GM06990 (cell line): ENCODE measurements around the gene PNPLA8.

ENCODE experiments used
- DNase-seq: peaks from one replicate; pipeline ENCODE4 v3.0.0-alpha.2; 2011; ENCODE audit not compliant: insufficient read length; ENCODE audit errors: extremely low read depth
- H3K27me3 ChIP-seq: replicated peaks from 2 replicates; pipeline ENCODE4 v1.6.0; 2011; ENCODE audit warnings: low read length; ENCODE audit not compliant: control insufficient read depth, insufficient read depth
- H3K36me3 ChIP-seq: 2 replicates; pipeline ENCODE4 v1.5.1; 2011; ENCODE audit warnings: low read length; ENCODE audit not compliant: control insufficient read depth, insufficient read depth
- H3K4me3 ChIP-seq: replicated peaks from 2 replicates; pipeline ENCODE4 v1.5.1; 2011; ENCODE audit warnings: low read depth, mild to moderate bottlenecking, control low read depth, low read length
- TF ChIP-seq, protein P1 (sequence below): IDR thresholded peaks from 2 replicates; pipeline ENCODE4 v1.5.1; 2011; ENCODE audit warnings: low read length, control low read depth, mild to moderate bottlenecking, inconsistent platforms; ENCODE audit not compliant: insufficient read depth, poor library complexity, severe bottlenecking

PNPLA8 gene

GRCh38 chr7:108535257-108535656 lies 9.3 kb upstream of the PNPLA8 start:
- no peak for DNase-seq
- no peaks in the 10 kb centered on the region for H3K27me3 ChIP-seq
- no peak overlapping the region for H3K4me3 ChIP-seq
- H3K36me3 ChIP-seq = no peaks in the 10 kb centered on the region
- TF ChIP-seq, protein P1, sequence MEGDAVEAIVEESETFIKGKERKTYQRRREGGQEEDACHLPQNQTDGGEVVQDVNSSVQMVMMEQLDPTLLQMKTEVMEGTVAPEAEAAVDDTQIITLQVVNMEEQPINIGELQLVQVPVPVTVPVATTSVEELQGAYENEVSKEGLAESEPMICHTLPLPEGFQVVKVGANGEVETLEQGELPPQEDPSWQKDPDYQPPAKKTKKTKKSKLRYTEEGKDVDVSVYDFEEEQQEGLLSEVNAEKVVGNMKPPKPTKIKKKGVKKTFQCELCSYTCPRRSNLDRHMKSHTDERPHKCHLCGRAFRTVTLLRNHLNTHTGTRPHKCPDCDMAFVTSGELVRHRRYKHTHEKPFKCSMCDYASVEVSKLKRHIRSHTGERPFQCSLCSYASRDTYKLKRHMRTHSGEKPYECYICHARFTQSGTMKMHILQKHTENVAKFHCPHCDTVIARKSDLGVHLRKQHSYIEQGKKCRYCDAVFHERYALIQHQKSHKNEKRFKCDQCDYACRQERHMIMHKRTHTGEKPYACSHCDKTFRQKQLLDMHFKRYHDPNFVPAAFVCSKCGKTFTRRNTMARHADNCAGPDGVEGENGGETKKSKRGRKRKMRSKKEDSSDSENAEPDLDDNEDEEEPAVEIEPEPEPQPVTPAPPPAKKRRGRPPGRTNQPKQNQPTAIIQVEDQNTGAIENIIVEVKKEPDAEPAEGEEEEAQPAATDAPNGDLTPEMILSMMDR = no peak

- Histone ChIP-seq H3K36me3 (no peaks in the 10 kb centered on the region), H3K27me3 (no peaks in the 10 kb centered on the region), H3K4me3 (no peak overlapping the region)
- TF ChIP-seq, protein P1 = no peak
- DNase-seq = no peak
Observed at GRCh38 chr7:108533712-108534111, 7.8 kb upstream of the PNPLA8 start.

DNA sequence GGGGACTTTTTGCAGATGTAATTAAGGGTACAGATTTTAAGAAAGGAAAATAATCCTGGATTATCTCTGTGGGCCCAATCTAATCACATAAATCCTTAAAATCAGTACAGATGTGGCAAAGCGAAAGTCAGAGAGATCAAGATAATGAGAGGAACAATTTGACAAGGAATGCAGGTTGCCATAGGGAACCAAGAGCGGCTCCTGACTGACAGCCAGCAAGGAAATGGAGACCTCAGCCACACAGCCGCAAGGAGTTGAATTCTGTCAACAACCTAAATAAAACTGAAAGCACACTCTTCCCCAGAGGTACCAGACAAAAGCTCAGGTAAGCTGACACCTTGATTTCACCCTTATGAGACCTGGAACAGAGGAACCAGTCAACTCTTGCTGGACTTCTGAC lies 3.4 kb upstream of the PNPLA8 start:
- no peaks in the 10 kb centered on the region for H3K36me3 ChIP-seq
- H3K27me3 ChIP-seq = no peaks in the 10 kb centered on the region
- H3K4me3 ChIP-seq = no peak overlapping the region
- TF ChIP-seq, protein P1 = no peak
- DNase-seq = no peak

DNA sequence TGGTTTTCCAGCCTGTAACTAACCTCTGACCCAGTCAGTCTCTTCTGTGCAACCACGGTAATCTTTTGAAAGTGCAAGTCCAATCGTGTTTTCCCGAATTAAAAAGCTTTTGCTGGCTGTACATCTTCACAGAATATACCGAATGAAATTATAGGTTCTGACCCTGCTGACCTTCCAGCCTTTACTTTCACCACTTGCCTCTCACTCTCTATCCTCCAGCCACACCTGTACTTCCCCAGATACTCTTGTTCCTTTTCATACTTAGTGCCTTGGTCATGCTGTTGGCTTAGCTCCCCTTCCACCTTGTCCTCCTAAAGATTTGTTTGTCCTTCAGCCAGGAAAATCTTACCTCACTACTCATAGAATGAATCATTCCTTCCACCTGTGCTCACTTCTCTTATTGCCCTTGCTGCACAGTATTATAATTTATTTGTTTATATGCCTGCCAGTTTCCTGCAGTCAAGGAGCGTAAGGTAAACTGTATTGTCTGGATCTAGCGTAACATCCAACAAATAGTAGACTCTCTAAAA lies 2.3 kb upstream of the PNPLA8 start:
- TF ChIP-seq, protein P1 = no peak

DNA sequence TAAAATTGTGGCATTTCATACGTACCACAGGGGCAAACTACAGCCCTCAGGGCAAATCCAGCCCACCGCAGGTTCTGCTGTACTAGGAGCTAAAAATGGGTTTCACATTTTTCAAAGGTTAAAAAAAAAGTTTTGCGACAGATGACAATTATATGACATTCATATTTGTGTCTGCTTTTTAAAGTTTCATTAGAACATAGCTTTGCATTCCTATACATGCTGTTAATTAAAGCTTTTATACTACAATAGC lies 758 bp upstream of the PNPLA8 start:
- TF ChIP-seq, protein P1 = no peak
- Histone ChIP-seq H3K4me3 (peak overlapping the region; percentile 78), H3K36me3 (no peaks in the 10 kb centered on the region), H3K27me3 (no peaks in the 10 kb centered on the region)
- DNase-seq = no peak

More for the DNA sequence above, 2.3 kb upstream of the PNPLA8 start:
- Histone ChIP-seq H3K4me3 (no peak overlapping the region), H3K36me3 (no peaks in the 10 kb centered on the region), H3K27me3 (no peaks in the 10 kb centered on the region)
- no peak for DNase-seq

- no peak for DNase-seq
- TF ChIP-seq, protein P1 = no peak
- Histone ChIP-seq H3K36me3 (no peaks in the 10 kb centered on the region), H3K4me3 (peak overlapping the region; percentile 78), H3K27me3 (no peaks in the 10 kb centered on the region)
Observed at GRCh38 chr7:108525327-108525984, 479 bp downstream of the PNPLA8 start.
